Thyroid gland (tissue), 4 donors: ENCODE data around the gene ADCY9.

ENCODE experiments used
- CTCF ChIP-seq, 6 experiments: fragments of 200-600 bp in 3 of 6; fragments of 450-650 bp in 3 of 6; sonication (generic) in 3 of 6; IDR thresholded peaks; one replicate each; pipeline ENCODE4 v1.5.1; 2016 to 2019; ENCODE audit warnings: antibody characterized with exemption in 6 of 6, mild to moderate bottlenecking in 2 of 6, inconsistent platforms in 1 of 6, moderate library complexity in 1 of 6
- POLR2A ChIP-seq, 2 donors: fragments of 450-650 bp; IDR thresholded peaks; one replicate each; pipeline ENCODE4 v1.6.1; 2017; ENCODE audit warnings: antibody characterized with exemption in 2 of 2, mild to moderate bottlenecking in 2 of 2, moderate library complexity in 1 of 2

GRCh38 chr16:4120176-4120575 lies 3.9 kb upstream of the ADCY9 start:
- no peak for TF ChIP-seq CTCF (IDR thresholded peaks at IDR 0.05)
- TF ChIP-seq POLR2A (IDR thresholded peaks at IDR 0.05): no peak
